Thyroid gland (tissue), 4 donors: ENCODE data around the gene CCDC187.

Experiments used
- CTCF ChIP-seq, 6 experiments: fragments of 200-600 bp in 3 of 6; fragments of 450-650 bp in 3 of 6; sonication (generic) in 3 of 6; IDR thresholded peaks; one replicate each; pipeline ENCODE4 v1.5.1; 2016 to 2019; ENCODE audit warnings: antibody characterized with exemption in 6 of 6, mild to moderate bottlenecking in 2 of 6, inconsistent platforms in 1 of 6, moderate library complexity in 1 of 6
- POLR2A ChIP-seq, 2 donors: fragments of 450-650 bp; IDR thresholded peaks; one replicate each; pipeline ENCODE4 v1.6.1; 2017; ENCODE audit warnings: antibody characterized with exemption in 2 of 2, mild to moderate bottlenecking in 2 of 2, moderate library complexity in 1 of 2

- no peak for TF ChIP-seq CTCF (IDR thresholded peaks at IDR 0.05)
- TF ChIP-seq POLR2A (IDR thresholded peaks at IDR 0.05) = no peak
Observed at GRCh38 chr9:136332482-136332983, 28.6 kb upstream of the CCDC187 start.
